C4-2B (cell line): ENCODE data around the gene CLPX.

Experiments used
- H3K27ac ChIP-seq: fragments of 450-650 bp; 2 replicates; pipeline ENCODE4 v1.5.1; 2017
- ZFX ChIP-seq: fragments of 450-650 bp; IDR thresholded peaks from 2 replicates; pipeline ENCODE4 v1.6.1; 2017
- TF ChIP-seq, protein P1 (sequence below): fragments of 450-650 bp; conservative IDR thresholded peaks from 2 replicates; pipeline ENCODE4 v1.5.1; 2017; ENCODE audit warnings: mild to moderate bottlenecking

The CLPX gene

DNA sequence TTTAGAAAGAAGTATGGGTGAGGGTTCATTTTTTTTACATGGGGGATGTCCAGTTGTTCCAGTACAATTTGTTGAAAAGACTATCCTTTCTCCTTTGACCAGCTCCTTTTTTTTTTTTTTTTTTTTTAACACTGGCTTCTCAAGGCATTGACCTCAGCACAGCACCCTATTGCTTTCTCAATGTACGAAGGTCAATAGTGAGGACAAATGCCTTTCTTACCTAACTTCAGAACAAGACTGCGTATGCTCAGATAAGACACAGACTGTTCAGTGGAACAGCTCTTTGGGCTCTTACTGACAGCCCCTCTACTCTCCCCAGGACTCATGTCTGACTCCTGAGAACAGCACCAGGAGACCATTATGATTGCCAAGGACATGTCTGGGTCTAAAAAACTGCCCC, 36.6 kb upstream of the CLPX start:
- TF ChIP-seq, protein P1, sequence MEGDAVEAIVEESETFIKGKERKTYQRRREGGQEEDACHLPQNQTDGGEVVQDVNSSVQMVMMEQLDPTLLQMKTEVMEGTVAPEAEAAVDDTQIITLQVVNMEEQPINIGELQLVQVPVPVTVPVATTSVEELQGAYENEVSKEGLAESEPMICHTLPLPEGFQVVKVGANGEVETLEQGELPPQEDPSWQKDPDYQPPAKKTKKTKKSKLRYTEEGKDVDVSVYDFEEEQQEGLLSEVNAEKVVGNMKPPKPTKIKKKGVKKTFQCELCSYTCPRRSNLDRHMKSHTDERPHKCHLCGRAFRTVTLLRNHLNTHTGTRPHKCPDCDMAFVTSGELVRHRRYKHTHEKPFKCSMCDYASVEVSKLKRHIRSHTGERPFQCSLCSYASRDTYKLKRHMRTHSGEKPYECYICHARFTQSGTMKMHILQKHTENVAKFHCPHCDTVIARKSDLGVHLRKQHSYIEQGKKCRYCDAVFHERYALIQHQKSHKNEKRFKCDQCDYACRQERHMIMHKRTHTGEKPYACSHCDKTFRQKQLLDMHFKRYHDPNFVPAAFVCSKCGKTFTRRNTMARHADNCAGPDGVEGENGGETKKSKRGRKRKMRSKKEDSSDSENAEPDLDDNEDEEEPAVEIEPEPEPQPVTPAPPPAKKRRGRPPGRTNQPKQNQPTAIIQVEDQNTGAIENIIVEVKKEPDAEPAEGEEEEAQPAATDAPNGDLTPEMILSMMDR: no peak
- no peak for TF ChIP-seq ZFX
- no peak overlapping the region for H3K27ac ChIP-seq

DNA sequence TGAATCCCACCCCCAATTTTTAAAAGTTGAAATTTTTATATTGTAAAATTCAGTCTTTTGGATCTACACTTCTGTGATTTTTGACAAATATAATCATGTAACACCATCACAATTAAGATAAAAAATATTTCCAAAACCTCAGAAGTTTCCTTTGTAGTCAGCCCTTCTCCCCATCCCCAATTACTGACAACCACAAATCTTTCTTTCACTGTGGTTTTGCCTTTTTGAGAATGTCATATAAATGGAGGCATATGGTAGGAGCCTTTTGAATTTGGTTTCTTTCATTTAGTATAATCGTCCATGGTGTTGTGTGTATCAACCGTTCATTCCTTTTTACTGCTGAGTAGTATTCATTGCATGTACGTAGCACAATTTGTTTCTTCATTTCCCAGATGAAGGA, 34.0 kb upstream of the CLPX start:
- H3K27ac ChIP-seq: no peak overlapping the region
- no peak for TF ChIP-seq ZFX
- TF ChIP-seq, protein P1: no peak

DNA sequence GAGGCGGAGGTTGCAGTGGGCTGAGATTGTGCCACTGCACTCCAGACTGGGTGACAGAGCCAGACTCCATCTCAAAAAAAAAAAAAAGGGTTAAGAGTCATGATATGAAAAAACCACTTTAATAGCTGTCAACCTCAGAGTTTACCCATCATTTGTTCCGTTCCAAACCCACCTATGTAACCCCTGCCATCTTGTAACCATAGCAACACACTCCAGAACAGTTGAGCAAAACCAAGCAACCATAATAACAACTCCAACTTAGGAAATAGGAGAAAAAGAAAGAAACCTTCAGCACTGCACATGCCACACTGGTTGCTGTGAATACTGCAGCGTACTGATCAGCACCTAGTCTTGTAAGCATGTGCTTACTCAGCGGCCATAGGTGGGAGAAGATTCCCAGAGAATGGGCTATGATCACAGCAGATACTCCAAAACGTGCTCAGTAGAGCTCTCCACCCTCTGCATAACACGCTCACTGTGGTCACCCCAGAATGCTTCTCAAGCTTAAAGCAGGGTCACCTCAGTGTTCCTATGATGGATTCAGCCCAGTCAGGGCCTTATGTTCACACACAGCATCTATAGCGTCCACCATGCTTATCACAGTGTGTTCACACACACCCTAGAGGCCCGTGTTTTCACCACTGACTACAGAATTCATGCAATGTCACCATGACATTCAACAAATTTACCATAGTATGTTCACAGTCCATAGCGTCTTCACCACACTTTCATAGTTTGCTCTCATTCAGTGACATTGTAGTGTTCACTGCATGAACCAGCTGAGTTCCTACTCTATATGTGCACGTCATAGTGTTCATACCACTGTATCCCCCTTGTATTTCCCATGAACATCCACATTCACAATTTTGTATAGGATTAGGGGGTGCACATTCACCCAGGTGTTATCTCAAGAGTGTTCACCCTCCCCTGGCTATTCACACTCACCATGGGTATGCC, 32.7 kb upstream of the CLPX start:
- TF ChIP-seq, protein P1: no peak
- TF ChIP-seq ZFX: no peak
- H3K27ac ChIP-seq: no peak overlapping the region

DNA sequence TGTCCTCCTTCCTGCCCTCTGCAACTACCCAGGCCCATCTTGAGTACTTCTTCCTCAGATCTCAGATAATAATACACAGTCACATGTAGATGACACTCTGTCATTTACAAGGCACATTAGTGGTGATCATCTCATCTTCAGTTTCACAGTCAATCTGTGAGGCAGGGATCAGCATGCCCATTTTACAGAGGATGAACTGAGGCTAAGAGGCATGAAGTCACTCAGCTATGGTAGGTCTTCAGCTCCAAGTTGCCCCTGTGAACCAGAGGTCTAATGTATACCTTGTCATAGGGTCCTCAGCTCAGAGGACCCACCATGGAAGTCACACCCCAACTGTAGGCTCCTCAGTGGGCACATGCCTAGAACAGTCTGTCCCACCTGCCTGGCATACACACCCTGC, 30.4 kb upstream of the CLPX start:
- no peak for TF ChIP-seq ZFX
- TF ChIP-seq, protein P1: no peak
- H3K27ac ChIP-seq: no peak overlapping the region

DNA sequence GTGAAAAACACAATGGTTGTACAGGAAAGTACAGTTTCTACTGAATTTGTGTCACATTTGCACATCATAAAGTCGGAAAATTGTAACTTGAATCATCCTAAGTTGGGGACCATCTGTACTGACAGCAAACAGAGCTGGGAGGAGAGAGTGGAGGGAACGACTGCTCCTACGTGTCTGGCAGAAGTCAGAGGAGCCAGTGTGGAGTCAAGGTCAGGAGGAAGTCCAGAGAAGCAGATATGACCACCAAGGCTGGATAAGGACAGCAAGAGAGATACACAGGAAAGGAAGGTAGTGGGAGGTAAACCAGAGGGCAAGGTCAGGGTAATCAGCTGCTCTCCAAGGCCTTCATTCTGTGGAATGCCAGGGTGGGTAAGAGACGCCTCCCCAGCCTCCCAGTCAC, 28.9 kb upstream of the CLPX start:
- H3K27ac ChIP-seq: no peak overlapping the region
- TF ChIP-seq, protein P1: no peak
- TF ChIP-seq ZFX: 0 out of 2 replicates have a peak, but pooled peaks have one; percentile 7

DNA sequence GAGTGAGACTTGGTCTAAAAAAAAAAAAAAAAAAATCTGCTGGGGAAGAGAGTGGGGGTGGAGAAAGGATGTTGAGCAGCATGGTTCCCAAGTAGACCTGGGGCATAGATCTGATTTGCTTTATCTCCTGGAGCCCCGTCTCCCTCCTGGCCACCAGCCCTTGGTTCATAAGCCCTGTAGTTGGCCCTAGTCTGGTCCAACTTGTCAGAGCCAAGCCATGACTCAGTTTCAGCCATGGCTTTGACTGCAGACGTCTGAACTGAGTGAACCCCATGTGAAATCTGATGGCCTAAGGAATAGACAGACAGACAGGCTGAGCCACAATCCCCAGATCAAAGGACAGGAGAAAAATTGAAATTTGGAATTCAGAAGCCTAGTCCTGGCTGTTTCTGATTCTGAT, 28.1 kb upstream of the CLPX start:
- TF ChIP-seq ZFX: no peak
- TF ChIP-seq, protein P1: no peak

DNA sequence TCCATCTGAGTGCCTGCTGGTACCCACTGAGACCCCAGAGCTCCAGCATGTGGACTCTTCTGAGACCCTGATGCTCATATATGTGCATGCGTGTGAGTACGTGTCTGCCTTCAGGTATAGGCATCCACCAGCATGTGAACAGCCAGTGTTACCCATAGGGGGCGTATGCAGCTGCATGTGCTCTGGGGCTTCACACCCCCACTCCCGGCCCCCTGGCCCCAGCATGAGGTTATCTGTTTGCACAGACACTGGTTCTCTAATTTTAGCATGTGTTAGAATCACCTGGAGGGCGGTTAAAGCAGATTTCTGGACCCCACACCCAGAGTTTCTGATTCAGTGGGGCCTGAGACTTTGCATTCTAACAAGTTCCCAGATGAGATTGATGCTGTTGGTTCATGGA, 27.0 kb upstream of the CLPX start:
- no peak overlapping the region for H3K27ac ChIP-seq
- TF ChIP-seq ZFX: no peak
- TF ChIP-seq, protein P1: no peak; the same call in 1 of the 2 replicates

More for the DNA sequence above, 28.1 kb upstream of the CLPX start:
- H3K27ac ChIP-seq: no peak overlapping the region
